K562 (cell line): Measurements from ENCODE around the gene OR52K1. TPM values are rescaled to one million over a fixed set of nuclear protein-coding genes. Genes with fewer than 3 reads are reported as not detected.

Experiments used
- ATAC-seq: fragments of 200-7000 bp; cut with Tn5 transposase; 3 replicates; pipeline ENCODE4 v1.9.1; 2020; ENCODE audit warnings: moderate library complexity
- BruUV-seq: library from RNA; stranded (reverse); fragments of 400-500 nt; replicated peaks from 2 replicates; lab custom pipeline; 2021; lab: Mats Ljungman, UMichigan
- CTCF ChIA-PET: fragments of 300-600 bp; formaldehyde crosslinking; extraction: SDS; loops from one replicate; lab custom pipeline; 2021; ENCODE audit warnings: low intra/inter-chr PET ratio; lab: Yijun Ruan, JAX
- POLR2A ChIA-PET: fragments of 300-600, 350-650 bp; sonication (Branson Sonifier 250); formaldehyde crosslinking; extraction: SDS; loops from one replicate; lab custom pipeline; 2021; ENCODE audit warnings: antibody characterized with exemption, inconsistent platforms; lab: Yijun Ruan, JAX
- DNase-seq, 4 experiments: peaks; one replicate each; pipeline versions ENCODE4 v3.0.0 to v3.0.0-alpha.2; 2011 to 2018; ENCODE audit warnings: low spot score in 3 of 4, mixed read lengths in 3 of 4; ENCODE audit errors: extremely low read depth in 1 of 4
- FAIRE-seq: peaks from 2 replicates; lab custom pipeline; 2011; peaks lifted over from hg19 to GRCh38; lab: Jason Lieb, UNC
- H2AFZ ChIP-seq: 2 replicates; pipeline ENCODE4 v1.6.0; 2011; ENCODE audit warnings: low read depth, low read length, control low read depth, inconsistent platforms
- H3K27ac ChIP-seq: fragments of 200-600 bp; 3 replicates; pipeline ENCODE4 v1.8.0; 2011; ENCODE audit warnings: low read depth, mild to moderate bottlenecking, control low read depth, inconsistent platforms, low read length, moderate library complexity, mixed read lengths; ENCODE audit errors: extremely low read depth
- H3K27me3 ChIP-seq, 2 experiments: fragments of 300-600 bp in 1 of 2; 2 replicates in 1 of 2; 3 replicates in 1 of 2; pipeline versions ENCODE4 v1.6.0 to v1.8.0; 2011; ENCODE audit warnings: inconsistent platforms in 2 of 2, low read length in 2 of 2, mild to moderate bottlenecking in 1 of 2, mixed read lengths in 1 of 2, moderate library complexity in 1 of 2; ENCODE audit not compliant: control insufficient read depth in 2 of 2, insufficient read depth in 2 of 2
- H3K36me3 ChIP-seq: fragments of 300-600 bp; 3 replicates; pipeline ENCODE4 v1.8.0; 2011; ENCODE audit warnings: mild to moderate bottlenecking, low read length, inconsistent platforms; ENCODE audit not compliant: control insufficient read depth, insufficient read depth
- H3K4me1 ChIP-seq, 2 experiments: fragments of 200-600 bp in 1 of 2; replicated peaks in 1 of 2; 2 replicates in 1 of 2; 3 replicates in 1 of 2; pipeline versions ENCODE4 v1.5.1 to v1.8.0; 2011; ENCODE audit warnings: inconsistent platforms in 2 of 2, low read length in 2 of 2, mild to moderate bottlenecking in 1 of 2, mixed read lengths in 1 of 2, moderate library complexity in 1 of 2; ENCODE audit not compliant: control insufficient read depth in 2 of 2, insufficient read depth in 2 of 2
- H3K4me2 ChIP-seq: 2 replicates; pipeline ENCODE4 v1.6.1; 2011; ENCODE audit warnings: low read length, control low read depth, inconsistent platforms, mixed read lengths; ENCODE audit not compliant: insufficient read depth
- H3K4me3 ChIP-seq: fragments of 200-600 bp; sonication (generic), shearing (Covaris generic); 2 replicates; pipeline ENCODE4 v1.5.1; 2016; ENCODE audit warnings: control low read depth, inconsistent platforms
- H3K79me2 ChIP-seq: fragments of 200-600 bp; 3 replicates; pipeline ENCODE4 v1.8.0; 2011; ENCODE audit warnings: low read length, inconsistent platforms; ENCODE audit not compliant: control insufficient read depth, insufficient read depth
- H3K9ac ChIP-seq, 2 experiments: 2 replicates each; pipeline versions ENCODE4 v1.6.0 to v1.6.1; 2011; ENCODE audit warnings: low read depth in 2 of 2, low read length in 2 of 2, control low read depth in 1 of 2, inconsistent platforms in 1 of 2, mild to moderate bottlenecking in 1 of 2, mixed read lengths in 1 of 2; ENCODE audit not compliant: insufficient read depth in 1 of 2
- H3K9me1 ChIP-seq: one replicate; pipeline ENCODE4 v1.6.0; 2011; ENCODE audit warnings: inconsistent platforms, mild to moderate bottlenecking, low read length, moderate library complexity; ENCODE audit not compliant: control insufficient read depth, insufficient read depth
- H3K9me3 ChIP-seq: replicated peaks from 2 replicates; pipeline ENCODE4 v1.5.1; 2011; ENCODE audit warnings: low read depth, low read length, inconsistent platforms; ENCODE audit not compliant: control insufficient read depth, insufficient read depth
- H4K20me1 ChIP-seq: replicated peaks from 2 replicates; pipeline ENCODE4 v1.6.1; 2011; ENCODE audit warnings: low read length, inconsistent platforms, mixed read lengths; ENCODE audit not compliant: control insufficient read depth, insufficient read depth
- CBFA2T3 ChIP-seq: fragments of 450-650 bp; IDR thresholded peaks from 2 replicates; pipeline ENCODE4 v1.6.1; 2017
- CBX5 ChIP-seq: IDR thresholded peaks from 2 replicates; pipeline ENCODE4 v1.6.1; 2014; ENCODE audit warnings: low read depth, borderline replicate concordance
- EWSR1 ChIP-seq: fragments of 450-650 bp; IDR thresholded peaks from 2 replicates; pipeline ENCODE4 v1.6.1; 2018; ENCODE audit warnings: borderline replicate concordance, mild to moderate bottlenecking, low read depth, moderate library complexity; ENCODE audit not compliant: partially characterized antibody
- FOXM1 ChIP-seq, 2 experiments: fragments of 450-650 bp in 1 of 2; sonication (generic) in 1 of 2; formaldehyde crosslinking in 1 of 2; IDR thresholded peaks; 2 replicates each; pipeline versions ENCODE4 v1.6.1 to v1.9.0; 2017 to 2022; ENCODE audit warnings: low read depth in 2 of 2, mild to moderate bottlenecking in 2 of 2, missing genetic modification reagents in 1 of 2, moderate library complexity in 1 of 2
- KAT2B ChIP-seq: IDR thresholded peaks from one replicate; pipeline ENCODE4 v1.6.1; 2012; ENCODE audit warnings: low read depth, mild to moderate bottlenecking, control low read depth, inconsistent platforms, low read length, moderate library complexity
- MCM3 ChIP-seq: fragments of 450-650 bp; IDR thresholded peaks from 2 replicates; pipeline ENCODE4 v1.6.1; 2016
- PCBP1 ChIP-seq: fragments of 200-400 bp; formaldehyde crosslinking; IDR thresholded peaks from 2 replicates; pipeline ENCODE4 v1.6.1; 2018; ENCODE audit warnings: mild to moderate bottlenecking, low read depth, low read length; ENCODE audit not compliant: poor library complexity, severe bottlenecking
- POLR2G ChIP-seq: fragments of 200-400 bp; formaldehyde crosslinking; IDR thresholded peaks from 2 replicates; pipeline ENCODE4 v1.6.1; 2017; ENCODE audit warnings: low read depth, mild to moderate bottlenecking, antibody characterized with exemption, low read length, moderate library complexity
- POLR3G ChIP-seq: IDR thresholded peaks from 2 replicates; pipeline ENCODE4 v1.6.1; 2011; ENCODE audit not compliant: insufficient read length, insufficient replicate concordance; ENCODE audit errors: extremely low read depth
- PURB ChIP-seq: sonication (generic); formaldehyde crosslinking; IDR thresholded peaks from 2 replicates; pipeline ENCODE4 v1.9.0; 2021; ENCODE audit warnings: low read depth, mild to moderate bottlenecking, missing genetic modification reagents
- ZNF77 ChIP-seq: fragments of 250-450 bp; sonication (Bioruptor Pico); IDR thresholded peaks from 2 replicates; pipeline ENCODE4 v1.5.0; 2020
- WGBS: fragments of 100-300 bp; shearing (Covaris generic); methylation state at CpG from one replicate; pipeline ENCODE4 v1.1.6; 2016; ENCODE audit warnings: low coverage, mixed read lengths; ENCODE audit not compliant: insufficient coverage; ENCODE audit errors: missing lambda C conversion rate; 5-methylcytosine and 5-hydroxymethylcytosine counted together
- in situ Hi-C: fragments of 300-500 bp; cut with MboI; formaldehyde crosslinking; loops from 4 replicates; pipeline ENCODE4 v1.15.0; 2018; ENCODE audit warnings: inconsistent platforms, mixed read lengths
- intact Hi-C: fragments of 100-400 bp; cut with micrococcal nuclease; formaldehyde crosslinking; loops from 2 replicates; pipeline ENCODE4 v1.14.2; 2022
- polyA plus RNA-seq, 8 experiments: library from polyadenylated mRNA; depleted of rRNA in 4 of 8; stranded (reverse) in 5 of 8; unstranded in 3 of 8; fragments of >200 nt; fragmentation: Nextera tagmentation in 2 of 8; fragmentation: Illumina TruSeq in 1 of 8; extraction: Ambion mirVana in 2 of 8; extraction: Trizol in 1 of 8; gene quantifications; 2 replicates each; pipeline versions ENCODE4 v1.2.1 to v1.2.3, GENCODE V29; 2011 to 2014; ENCODE audit warnings: inconsistent platforms in 1 of 8, missing spikeins in 1 of 8
- total RNA-seq, 7 experiments: library from RNA; depleted of rRNA in 6 of 7; stranded (reverse); fragments of >200 nt in 6 of 7; fragmentation: Illumina TruSeq in 2 of 7; extraction: Trizol in 2 of 7; gene quantifications; 2 replicates each; pipeline versions ENCODE4 v1.2.1 to v1.2.3, GENCODE V29; 2011 to 2021; ENCODE audit warnings: low replicate concordance in 1 of 7
- TF ChIP-seq, protein P1 (sequence below): fragments of 450-650 bp; formaldehyde crosslinking; IDR thresholded peaks from 2 replicates; pipeline ENCODE4 v1.4.0; 2022; ENCODE audit warnings: missing genetic modification characterization

OR52K1 gene
- total and polyA plus RNA-seq, 9 of the 15 experiments (the other 6 are each of a cell fraction or from before 2014, with no cell fraction given) = not detected

DNA sequence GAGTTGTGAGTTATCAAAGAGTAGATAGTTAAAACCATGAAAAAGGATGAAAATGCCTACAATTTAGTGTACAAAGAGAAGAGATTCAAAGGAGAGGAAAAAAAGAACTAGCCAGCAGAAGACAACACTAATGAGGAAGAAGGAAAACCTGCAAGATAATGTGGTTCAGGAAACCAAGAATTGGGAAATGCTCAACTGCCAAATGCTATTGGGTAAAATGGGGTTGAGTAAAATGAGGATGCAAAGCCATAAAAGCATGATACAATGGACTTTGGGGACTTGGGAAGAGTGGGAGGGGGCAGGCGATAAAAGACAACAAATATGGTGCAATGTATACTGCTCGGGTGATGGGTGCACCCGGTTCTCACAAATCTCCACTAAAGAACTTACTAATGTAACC is 40.9 kb upstream of the OR52K1 start (continued):
- TF ChIP-seq FOXM1 (IDR thresholded peaks at IDR 0.05; ENCODE audit: low read depth) = no peak
- TF ChIP-seq FOXM1 (CRISPR knock-in tag; IDR thresholded peaks at IDR 0.05; ENCODE audit: low read depth) = no peak
- no peak for TF ChIP-seq MCM3
- no peak for TF ChIP-seq POLR2G
- TF ChIP-seq ZNF77 (CRISPR knock-in tag) = no peak
- TF ChIP-seq PCBP1 = no peak
- no peak for TF ChIP-seq PURB (CRISPR knock-in tag)

DNA sequence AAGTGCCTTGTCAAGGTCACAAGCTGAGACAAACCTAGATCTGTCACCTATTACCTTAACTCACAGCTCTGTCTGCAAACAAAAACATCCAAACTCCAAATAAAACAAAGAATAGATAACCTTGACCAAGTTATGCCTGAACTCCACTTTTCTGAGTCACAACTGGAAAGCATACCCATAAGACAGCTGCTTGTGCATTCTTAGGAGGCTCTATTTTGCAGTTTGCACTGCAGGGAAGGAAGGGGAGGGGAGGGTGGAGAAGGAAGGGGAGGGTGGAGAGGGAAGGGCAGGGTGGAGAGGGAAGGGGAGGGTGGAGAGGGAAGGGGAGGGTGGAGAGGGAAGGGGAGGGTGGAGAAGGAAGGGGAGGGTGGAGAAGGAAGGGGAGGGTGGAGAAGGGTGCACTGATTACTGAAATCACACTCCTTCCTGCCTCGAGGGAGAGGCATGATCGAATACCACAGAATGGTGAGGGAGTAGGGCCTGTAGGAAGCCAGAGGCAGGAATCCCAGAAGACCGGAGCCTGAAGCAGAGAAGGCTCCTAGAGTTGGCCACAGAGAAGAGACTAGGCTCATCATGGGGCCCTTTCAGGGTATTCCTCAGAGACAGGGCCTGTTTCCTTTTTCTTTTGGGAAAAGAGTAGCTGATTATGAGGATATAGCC is 39.1 kb upstream of the OR52K1 start:
- intact Hi-C loops = no loop called here
- no peak for TF ChIP-seq CBFA2T3
- TF ChIP-seq POLR3G = no peak
- TF ChIP-seq CBX5 = no peak
- TF ChIP-seq, protein P1, sequence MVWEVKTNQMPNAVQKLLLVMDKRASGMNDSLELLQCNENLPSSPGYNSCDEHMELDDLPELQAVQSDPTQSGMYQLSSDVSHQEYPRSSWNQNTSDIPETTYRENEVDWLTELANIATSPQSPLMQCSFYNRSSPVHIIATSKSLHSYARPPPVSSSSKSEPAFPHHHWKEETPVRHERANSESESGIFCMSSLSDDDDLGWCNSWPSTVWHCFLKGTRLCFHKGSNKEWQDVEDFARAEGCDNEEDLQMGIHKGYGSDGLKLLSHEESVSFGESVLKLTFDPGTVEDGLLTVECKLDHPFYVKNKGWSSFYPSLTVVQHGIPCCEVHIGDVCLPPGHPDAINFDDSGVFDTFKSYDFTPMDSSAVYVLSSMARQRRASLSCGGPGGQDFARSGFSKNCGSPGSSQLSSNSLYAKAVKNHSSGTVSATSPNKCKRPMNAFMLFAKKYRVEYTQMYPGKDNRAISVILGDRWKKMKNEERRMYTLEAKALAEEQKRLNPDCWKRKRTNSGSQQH (CRISPR knock-in tag) = no peak
- no peak for TF ChIP-seq KAT2B
- TF ChIP-seq EWSR1 = no peak

More for the DNA sequence above, 39.1 kb upstream of the OR52K1 start:
- Histone ChIP-seq H3K79me2 (no peaks in the 10 kb centered on the region), H3K36me3 (no peaks in the 10 kb centered on the region), H3K9me3 (no peaks in the 10 kb centered on the region), H3K4me2 (no peak overlapping the region), H3K27ac (no peak overlapping the region), H2AFZ (no peak overlapping the region), H3K4me1 (no peaks in the 10 kb centered on the region), H3K9ac (no peak overlapping the region), H3K27me3 (no peaks in the 10 kb centered on the region; a peak in 3 of 5 replicates), H4K20me1 (no peaks in the 10 kb centered on the region), H3K4me3 (no peak overlapping the region), H3K9me1 (no peaks in the 10 kb centered on the region)
- no TSS peak for BruUV-seq
- no peak for FAIRE-seq
- in situ Hi-C loops = no loop called here
- no peak for DNase-seq
- ChIA-PET CTCF (no interaction called here), POLR2A (interaction anchor here (0.7 to 0.9 kb wide), 2 partner anchors 8 to 31 kb away, joined by 3 read pairs; no protein-coding TSS in a partner anchor)
- ATAC-seq = no peak
- 0% methylated on average over 1 of the region's 3 CpGs for WGBS
